GM23248 (cell line): ENCODE results near the gene PSMB7.

ENCODE experiments used
- EZH2 ChIP-seq: fragments of 200-600 bp; sonication (generic); IDR thresholded peaks from 2 replicates; pipeline ENCODE4 v1.6.1; 2018; ENCODE audit warnings: antibody characterized with exemption, mild to moderate bottlenecking; ENCODE audit not compliant: insufficient read depth, poor library complexity, severe bottlenecking
- EZH2phosphoT487 ChIP-seq: fragments of 200-600 bp; sonication (generic); IDR thresholded peaks from 2 replicates; pipeline ENCODE4 v1.6.1; 2018; ENCODE audit warnings: antibody characterized with exemption, moderate library complexity, mild to moderate bottlenecking, low read depth; ENCODE audit not compliant: insufficient read depth

GRCh38 chr9:124333203-124333579, 82.1 kb downstream of the PSMB7 start:
- TF ChIP-seq EZH2phosphoT487 (no peak), EZH2 (no peak)
